ENCODE results near the gene ABHD13.

- TF ChIP-seq CTCF (conservative IDR thresholded peaks at IDR 0.05; ENCODE audit: low read depth, low read length) (no peak), EZH2 (IDR thresholded peaks at IDR 0.05; ENCODE audit: borderline replicate concordance, low read depth, low read length, poor library complexity, severe bottlenecking) (no peak)
These were observed 29.9 kb upstream of the ABHD13 start for GRCh38 chr13:108188260-108188659.

Measured in A673 (cell line).